ENCODE measurements around the gene SLC35F4.

DNA sequence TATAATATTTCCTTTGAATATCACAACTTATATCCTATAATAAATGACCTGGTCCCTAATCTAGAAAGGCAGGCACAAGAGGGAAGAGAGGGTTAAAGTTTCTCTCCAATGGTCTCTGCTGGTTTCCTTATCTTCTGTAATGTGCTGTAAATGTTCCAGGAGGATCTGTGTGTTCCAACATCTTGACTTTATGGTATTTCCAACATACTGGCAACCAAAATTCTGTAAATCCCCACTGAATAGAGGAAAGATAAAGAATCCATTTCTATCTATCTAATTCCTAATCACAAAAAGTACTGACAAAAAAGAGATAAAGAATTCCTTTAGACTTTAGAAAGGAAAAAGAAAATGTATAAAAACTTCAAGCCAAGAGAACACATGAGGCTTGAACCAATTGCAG lies 225.9 kb downstream of the SLC35F4 start:
- TF ChIP-seq, protein P1, sequence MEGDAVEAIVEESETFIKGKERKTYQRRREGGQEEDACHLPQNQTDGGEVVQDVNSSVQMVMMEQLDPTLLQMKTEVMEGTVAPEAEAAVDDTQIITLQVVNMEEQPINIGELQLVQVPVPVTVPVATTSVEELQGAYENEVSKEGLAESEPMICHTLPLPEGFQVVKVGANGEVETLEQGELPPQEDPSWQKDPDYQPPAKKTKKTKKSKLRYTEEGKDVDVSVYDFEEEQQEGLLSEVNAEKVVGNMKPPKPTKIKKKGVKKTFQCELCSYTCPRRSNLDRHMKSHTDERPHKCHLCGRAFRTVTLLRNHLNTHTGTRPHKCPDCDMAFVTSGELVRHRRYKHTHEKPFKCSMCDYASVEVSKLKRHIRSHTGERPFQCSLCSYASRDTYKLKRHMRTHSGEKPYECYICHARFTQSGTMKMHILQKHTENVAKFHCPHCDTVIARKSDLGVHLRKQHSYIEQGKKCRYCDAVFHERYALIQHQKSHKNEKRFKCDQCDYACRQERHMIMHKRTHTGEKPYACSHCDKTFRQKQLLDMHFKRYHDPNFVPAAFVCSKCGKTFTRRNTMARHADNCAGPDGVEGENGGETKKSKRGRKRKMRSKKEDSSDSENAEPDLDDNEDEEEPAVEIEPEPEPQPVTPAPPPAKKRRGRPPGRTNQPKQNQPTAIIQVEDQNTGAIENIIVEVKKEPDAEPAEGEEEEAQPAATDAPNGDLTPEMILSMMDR (IDR thresholded peaks at IDR 0.05), result no peak
- no peak for TF ChIP-seq POLR2A (IDR thresholded peaks at IDR 0.05)

All from thyroid gland (tissue), 4 donors.